HUES6 (cell line): Measurements from ENCODE around the gene FCAR.
"Not testable (repeated sequence)": the region's sequence is repeated elsewhere in the genome, so short reads cannot be mapped to it uniquely, and the experiment has no call there.

ENCODE experiments used
- H3K27ac ChIP-seq: 2 replicates; pipeline ENCODE4 v1.7.0; 2013; ENCODE audit warnings: low read depth, mild to moderate bottlenecking, low read length, inconsistent platforms
- H3K27me3 ChIP-seq: 2 replicates; pipeline ENCODE4 v1.6.1; 2013; ENCODE audit warnings: low read length; ENCODE audit not compliant: control insufficient read depth, insufficient read depth
- H3K36me3 ChIP-seq: 2 replicates; pipeline ENCODE4 v1.6.1; 2013; ENCODE audit warnings: low read length; ENCODE audit not compliant: control insufficient read depth, insufficient read depth
- H3K4me1 ChIP-seq: 2 replicates; pipeline ENCODE4 v1.6.1; 2013; ENCODE audit warnings: low read length; ENCODE audit not compliant: control insufficient read depth, insufficient read depth
- H3K4me3 ChIP-seq: 2 replicates; pipeline ENCODE4 v1.5.1; 2013; ENCODE audit warnings: low read depth, low read length
- H3K9ac ChIP-seq: one replicate; pipeline ENCODE4 v1.6.1; 2013; ENCODE audit warnings: mild to moderate bottlenecking, low read length
- H3K9me3 ChIP-seq: 2 replicates; pipeline ENCODE4 v1.6.1; 2013; ENCODE audit warnings: low read depth, low read length; ENCODE audit not compliant: control insufficient read depth, insufficient read depth

The FCAR gene

DNA sequence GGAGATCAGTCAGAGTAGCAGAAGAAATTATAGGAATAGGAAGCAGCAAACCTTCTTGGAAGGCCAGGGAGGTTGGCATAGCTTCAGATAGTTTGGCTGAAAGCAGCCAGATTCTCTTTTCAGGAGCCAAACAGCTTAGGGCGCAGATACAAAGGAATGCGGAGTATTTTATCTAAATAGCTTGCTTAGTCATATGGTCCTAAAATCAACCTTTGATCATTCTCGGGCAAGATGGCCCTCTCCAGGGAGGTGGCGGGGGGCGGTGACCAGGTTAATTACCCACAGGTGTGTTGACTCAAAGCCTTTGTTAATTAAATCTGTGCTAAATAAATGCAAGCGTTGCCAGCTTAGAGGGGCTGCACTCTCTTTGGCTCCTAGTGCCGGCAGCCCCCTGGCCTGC, 19.4 kb downstream of the FCAR start:
- no peaks in the 10 kb centered on the region for H3K27me3 ChIP-seq
- H3K4me1 ChIP-seq = peaks cover 18% of the 10 kb centered on the region
- peak overlapping the region; percentile 74 for H3K9ac ChIP-seq
- H3K9me3 ChIP-seq = no peaks in the 10 kb centered on the region
- peak overlapping the region; percentile 88 for H3K27ac ChIP-seq
- H3K36me3 ChIP-seq = no peaks in the 10 kb centered on the region
- H3K4me3 ChIP-seq = peak overlapping the region; percentile 37; the same call in 1 of the 2 replicates

GRCh38 chr19:54894106-54894505, 20.1 kb downstream of the FCAR start:
- peaks cover 18% of the 10 kb centered on the region for H3K4me1 ChIP-seq
- peak overlapping the region; percentile 88 for H3K27ac ChIP-seq
- H3K36me3 ChIP-seq, H3K27me3 ChIP-seq, H3K9me3 ChIP-seq: not testable (repeated sequence)
- H3K9ac ChIP-seq = peak overlapping the region; percentile 74
- peak overlapping the region; percentile 36; the same call in 1 of the 2 replicates for H3K4me3 ChIP-seq

DNA sequence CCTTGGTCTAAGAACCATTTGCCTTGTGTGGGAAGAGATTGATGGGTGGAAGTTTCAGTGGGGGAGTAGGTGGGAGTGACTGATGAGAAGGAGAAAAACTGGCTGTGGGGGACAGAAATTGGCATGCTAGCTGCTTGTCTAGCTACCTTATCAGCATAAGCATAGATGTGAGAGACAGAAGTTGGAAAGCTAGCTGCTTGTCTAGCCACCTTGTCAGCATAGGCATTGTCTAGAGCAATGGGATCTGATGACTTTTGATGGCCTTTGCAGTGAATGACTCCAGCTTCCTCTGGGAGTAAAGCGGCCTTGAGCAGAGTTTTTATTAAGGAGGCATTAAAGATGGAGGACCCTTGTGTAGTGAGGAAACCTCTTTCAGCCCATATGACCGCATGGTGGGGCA, 22.0 kb downstream of the FCAR start:
- Histone ChIP-seq H3K4me3 (no peak overlapping the region), H3K36me3 (no peaks in the 10 kb centered on the region), H3K27ac (no peak overlapping the region), H3K9me3 (no peaks in the 10 kb centered on the region), H3K4me1 (peaks cover 18% of the 10 kb centered on the region), H3K27me3 (no peaks in the 10 kb centered on the region), H3K9ac (no peak overlapping the region)

- H3K9ac ChIP-seq, H3K4me1 ChIP-seq, H3K36me3 ChIP-seq, H3K9me3 ChIP-seq, H3K4me3 ChIP-seq, H3K27me3 ChIP-seq, H3K27ac ChIP-seq: not testable (repeated sequence)
Measured at GRCh38 chr19:54898685-54899084, 24.6 kb downstream of the FCAR start.

- H3K27me3 ChIP-seq, H3K9ac ChIP-seq, H3K4me3 ChIP-seq, H3K9me3 ChIP-seq, H3K4me1 ChIP-seq, H3K36me3 ChIP-seq, H3K27ac ChIP-seq: not testable (repeated sequence)
Measured at GRCh38 chr19:54899646-54900045, 25.6 kb downstream of the FCAR start.

GRCh38 chr19:54901153-54901552, 27.1 kb downstream of the FCAR start:
- H3K4me3 ChIP-seq, H3K9ac ChIP-seq, H3K9me3 ChIP-seq, H3K27me3 ChIP-seq, H3K36me3 ChIP-seq, H3K27ac ChIP-seq: not testable (repeated sequence)
- H3K4me1 ChIP-seq = peaks cover 11% of the 10 kb centered on the region

GRCh38 chr19:54902061-54902460, 28.0 kb downstream of the FCAR start:
- no peaks in the 10 kb centered on the region for H3K27me3 ChIP-seq
- H3K4me3 ChIP-seq = no peak overlapping the region
- H3K27ac ChIP-seq = no peak overlapping the region
- no peak overlapping the region for H3K9ac ChIP-seq
- no peaks in the 10 kb centered on the region for H3K9me3 ChIP-seq
- peaks cover 17% of the 10 kb centered on the region for H3K4me1 ChIP-seq
- H3K36me3 ChIP-seq = no peaks in the 10 kb centered on the region

- H3K4me1 ChIP-seq = peaks cover 17% of the 10 kb centered on the region
- no peak overlapping the region for H3K4me3 ChIP-seq
- no peaks in the 10 kb centered on the region for H3K9me3 ChIP-seq
- no peaks in the 10 kb centered on the region for H3K27me3 ChIP-seq
- no peak overlapping the region for H3K27ac ChIP-seq
- no peaks in the 10 kb centered on the region for H3K36me3 ChIP-seq
- no peak overlapping the region for H3K9ac ChIP-seq
Measured at GRCh38 chr19:54903303-54903702, 29.3 kb downstream of the FCAR start.

DNA sequence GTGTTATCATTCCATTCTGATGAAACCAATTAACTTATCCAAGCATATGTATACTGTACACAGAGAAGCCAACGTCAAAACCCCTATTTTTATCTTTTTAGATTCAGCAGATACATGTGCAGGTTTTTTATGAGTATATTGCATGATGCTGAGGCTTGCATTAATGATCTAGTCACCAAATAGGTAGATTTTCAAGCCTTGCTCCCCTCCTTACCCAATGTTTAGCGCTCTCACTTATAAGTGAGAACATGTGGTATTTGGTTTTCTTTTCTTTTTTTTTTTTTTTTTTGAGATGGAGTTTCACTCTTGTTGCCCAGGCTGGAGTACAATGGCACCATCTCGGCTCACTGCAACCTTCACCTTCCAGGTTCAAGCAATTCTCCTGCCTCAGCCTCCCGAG, 30.2 kb downstream of the FCAR start:
- not testable (repeated sequence) for H3K27me3 ChIP-seq, H3K9ac ChIP-seq, H3K27ac ChIP-seq, H3K4me3 ChIP-seq, H3K36me3 ChIP-seq, H3K9me3 ChIP-seq
- H3K4me1 ChIP-seq = peaks cover 17% of the 10 kb centered on the region

GRCh38 chr19:54905421-54905802, 31.4 kb downstream of the FCAR start:
- Histone ChIP-seq H3K9ac (no peak overlapping the region), H3K4me1 (peaks cover 17% of the 10 kb centered on the region), H3K9me3 (no peaks in the 10 kb centered on the region; the same call in 1 of the 2 replicates), H3K27me3 (no peaks in the 10 kb centered on the region), H3K27ac (no peak overlapping the region), H3K4me3 (no peak overlapping the region), H3K36me3 (peaks cover 3% of the 10 kb centered on the region; the same call in 1 of the 2 replicates)

- no peak within 1 kb of the TSS for H3K27ac ChIP-seq
- peaks cover 17% of the 10 kb centered on the region for H3K4me1 ChIP-seq
- H3K36me3 ChIP-seq = peaks cover 3% of the 10 kb centered on the region; the same call in 1 of the 2 replicates
- no peaks in the 10 kb centered on the region for H3K27me3 ChIP-seq
- H3K9ac ChIP-seq = peak within 1 kb of the TSS; percentile 48
- no peaks in the 10 kb centered on the region; the same call in 1 of the 2 replicates for H3K9me3 ChIP-seq
- no peak within 1 kb of the TSS for H3K4me3 ChIP-seq
Measured at GRCh38 chr19:54905803-54906511, 31.9 kb downstream of the FCAR start, which contains the start of gene NCR1. Gene NCR1, plus strand, starts transcription at chr19:54906148. Its CDS starts 40 bp downstream, at chr19:54906188.
